NCI-H1436 (cell line): ENCODE measurements around the gene NAA38.
"Not testable (repeated sequence)": the region's sequence is repeated elsewhere in the genome, so short reads cannot be mapped to it uniquely, and the experiment has no call there.

Experiments
- DNase-seq: peaks from one replicate; lab custom pipeline; 2025; lab: John Stamatoyannopoulos, UW

Gene NAA38

DNA sequence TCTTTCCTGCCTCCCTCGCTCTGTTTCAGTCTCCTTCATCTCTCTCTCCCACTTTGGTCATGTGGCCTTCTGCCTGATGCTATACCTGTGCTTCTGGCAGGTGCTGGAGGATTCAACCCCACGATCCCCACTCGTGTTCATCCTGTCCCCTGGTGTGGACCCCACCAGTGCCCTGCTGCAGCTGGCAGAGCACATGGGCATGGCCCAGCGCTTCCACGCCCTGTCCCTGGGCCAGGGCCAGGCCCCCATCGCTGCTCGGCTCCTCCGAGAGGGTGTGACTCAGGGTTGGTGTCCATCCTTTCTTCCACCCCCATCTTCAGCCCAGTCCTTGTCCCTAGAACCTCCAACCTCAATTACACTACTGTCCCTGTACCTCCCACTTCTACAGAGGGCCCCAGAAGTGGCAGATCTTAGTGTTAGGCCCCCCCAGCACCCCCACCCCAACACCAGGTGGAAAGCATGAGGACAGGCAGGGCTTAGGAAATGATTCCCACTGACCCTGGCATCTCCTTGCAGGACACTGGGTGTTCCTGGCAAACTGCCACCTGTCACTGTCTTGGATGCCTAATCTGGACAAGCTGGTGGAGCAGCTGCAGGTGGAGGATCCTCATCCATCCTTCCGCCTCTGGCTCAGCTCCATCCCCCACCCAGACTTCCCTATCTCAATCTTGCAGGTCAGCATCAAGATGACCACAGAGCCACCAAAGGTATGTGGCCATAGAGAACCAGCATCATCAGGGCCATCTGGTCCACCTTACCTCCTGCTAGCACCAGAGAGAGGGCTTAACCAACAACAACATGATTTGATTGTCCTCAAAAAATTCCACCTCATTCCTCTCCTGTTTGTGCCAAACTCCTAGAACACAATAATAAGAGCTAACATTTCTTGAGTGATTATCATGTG lies 33.1 kb downstream of the NAA38 start:
- DNase-seq: no peak

DNA sequence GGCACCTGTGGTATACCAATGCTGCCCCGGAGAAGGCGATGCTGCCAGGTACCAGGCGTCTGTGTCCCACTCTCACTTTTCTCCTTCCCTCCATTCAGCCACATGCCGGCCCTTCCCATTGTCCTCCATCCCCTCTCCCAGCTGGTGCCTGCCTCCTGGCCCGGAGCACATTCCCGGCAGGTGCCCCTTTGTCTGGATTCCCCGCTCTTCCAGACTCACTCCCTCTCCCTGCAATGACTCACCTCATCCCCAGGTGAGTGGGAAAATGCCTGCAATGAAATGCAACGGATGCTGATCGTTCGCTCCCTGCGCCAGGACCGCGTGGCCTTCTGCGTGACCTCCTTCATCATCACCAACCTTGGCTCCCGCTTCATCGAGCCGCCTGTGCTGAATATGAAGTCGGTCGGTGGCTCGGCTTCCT lies 33.8 kb downstream of the NAA38 start:
- DNase-seq: no peak

DNA sequence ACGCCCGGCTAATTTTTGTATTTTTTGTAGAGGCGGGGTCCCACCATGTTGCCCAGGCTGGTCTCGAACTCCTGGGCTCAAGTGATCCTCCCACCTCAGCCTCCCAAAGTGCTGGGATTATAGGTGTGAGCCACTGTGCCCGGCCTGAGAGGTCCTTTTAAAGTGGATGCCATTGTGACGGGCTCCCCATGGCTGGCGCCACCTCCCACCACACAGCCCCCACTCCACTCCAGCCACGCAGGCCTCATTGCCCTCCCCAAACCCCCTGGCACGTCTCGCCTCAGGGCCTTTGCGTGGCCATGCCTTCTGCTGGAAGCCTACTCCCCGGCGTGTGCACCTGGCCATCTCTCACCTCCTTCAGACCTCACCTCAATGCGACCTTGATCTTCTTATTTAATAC lies 35.2 kb downstream of the NAA38 start:
- DNase-seq: no peak

DNA sequence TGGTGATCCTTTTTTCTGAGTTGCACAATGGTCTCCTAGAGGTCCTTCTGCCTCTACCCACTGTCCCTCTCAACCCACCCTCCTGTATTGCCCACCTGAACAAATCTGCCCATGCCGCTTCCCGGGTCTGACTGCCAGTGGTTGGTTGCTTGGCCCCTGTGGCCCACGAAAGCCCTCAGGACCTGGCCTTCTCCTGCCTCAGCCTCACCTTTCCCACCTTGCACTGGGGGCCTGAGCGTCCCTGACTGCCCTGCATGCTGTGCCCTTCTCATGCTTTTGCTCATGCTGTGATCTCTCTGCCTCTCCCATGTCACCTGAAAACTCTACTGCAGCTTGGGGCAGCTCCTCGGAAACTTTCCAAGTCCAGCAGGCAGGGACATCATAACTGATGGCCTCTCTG lies 37.1 kb downstream of the NAA38 start:
- DNase-seq: no peak

DNA sequence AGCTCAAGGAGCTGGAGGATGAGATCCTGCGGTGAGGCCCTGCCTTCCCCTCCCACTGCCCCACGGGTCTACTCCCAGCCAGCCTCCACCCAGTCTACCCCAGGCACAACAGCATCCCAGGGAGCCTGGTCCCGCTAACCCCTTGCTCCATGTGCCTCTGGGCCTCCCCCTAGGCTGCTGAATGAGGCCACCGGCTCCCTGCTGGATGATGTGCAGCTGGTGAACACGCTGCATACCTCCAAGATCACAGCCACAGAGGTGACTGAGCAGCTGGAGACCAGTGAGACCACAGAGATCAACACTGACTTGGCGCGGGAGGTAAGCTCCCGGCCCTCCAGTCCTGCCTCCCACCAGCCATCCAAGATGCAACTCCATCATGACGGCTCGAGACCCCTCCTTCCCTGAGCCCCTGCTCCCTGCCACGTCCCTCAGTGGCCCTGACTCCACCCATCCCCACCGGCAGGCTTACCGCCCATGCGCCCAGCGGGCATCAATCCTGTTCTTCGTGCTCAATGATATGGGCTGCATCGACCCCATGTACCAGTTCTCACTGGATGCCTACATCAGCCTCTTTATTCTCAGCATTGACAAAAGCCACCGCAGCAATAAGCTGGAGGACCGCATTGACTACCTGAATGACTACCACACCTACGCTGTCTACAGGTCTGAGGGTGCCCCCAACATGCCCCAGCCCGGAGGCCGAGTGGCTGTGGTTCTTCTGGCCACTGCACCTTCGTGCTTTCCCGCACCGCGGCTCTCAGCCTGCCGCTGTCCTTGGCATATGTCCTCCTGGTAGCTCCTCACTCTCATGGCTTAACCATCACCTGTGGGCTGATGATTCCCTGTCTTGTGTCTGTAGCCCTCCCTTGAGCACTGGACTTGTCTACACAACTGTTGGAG lies 38.4 kb downstream of the NAA38 start:
- DNase-seq: no peak

DNA sequence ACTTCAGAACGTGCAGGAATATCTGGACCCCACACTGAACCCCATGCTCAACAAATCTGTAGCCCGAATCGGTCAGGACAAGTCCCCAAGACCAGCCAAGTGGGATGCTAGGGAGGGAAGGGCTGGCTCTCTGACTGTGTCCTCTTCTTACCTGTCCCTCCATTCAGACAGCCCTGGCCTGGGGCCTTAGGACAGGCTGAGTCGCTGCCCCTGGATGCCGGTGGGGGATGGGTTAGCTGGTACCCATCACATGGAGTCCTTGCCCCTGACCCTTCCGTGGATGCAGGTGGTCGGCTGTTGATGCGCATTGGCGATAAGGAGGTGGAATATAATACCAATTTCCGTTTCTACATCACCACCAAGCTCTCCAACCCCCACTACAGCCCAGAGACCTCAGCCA lies 39.3 kb downstream of the NAA38 start:
- DNase-seq: no peak

DNA sequence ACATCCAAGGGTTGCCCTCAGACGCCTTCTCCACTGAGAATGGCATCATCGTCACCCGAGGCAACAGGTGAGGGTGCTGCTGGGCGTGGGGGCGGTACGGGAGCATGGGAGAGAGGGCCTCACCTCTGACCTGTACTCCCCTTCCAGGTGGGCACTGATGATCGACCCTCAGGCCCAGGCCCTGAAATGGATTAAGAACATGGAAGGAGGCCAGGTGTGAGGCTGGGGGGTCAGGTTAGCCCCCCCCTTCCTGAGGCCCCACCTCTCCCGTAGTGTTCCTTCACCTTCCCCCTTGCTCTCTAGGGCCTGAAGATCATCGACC lies 39.8 kb downstream of the NAA38 start:
- DNase-seq: no peak

DNA sequence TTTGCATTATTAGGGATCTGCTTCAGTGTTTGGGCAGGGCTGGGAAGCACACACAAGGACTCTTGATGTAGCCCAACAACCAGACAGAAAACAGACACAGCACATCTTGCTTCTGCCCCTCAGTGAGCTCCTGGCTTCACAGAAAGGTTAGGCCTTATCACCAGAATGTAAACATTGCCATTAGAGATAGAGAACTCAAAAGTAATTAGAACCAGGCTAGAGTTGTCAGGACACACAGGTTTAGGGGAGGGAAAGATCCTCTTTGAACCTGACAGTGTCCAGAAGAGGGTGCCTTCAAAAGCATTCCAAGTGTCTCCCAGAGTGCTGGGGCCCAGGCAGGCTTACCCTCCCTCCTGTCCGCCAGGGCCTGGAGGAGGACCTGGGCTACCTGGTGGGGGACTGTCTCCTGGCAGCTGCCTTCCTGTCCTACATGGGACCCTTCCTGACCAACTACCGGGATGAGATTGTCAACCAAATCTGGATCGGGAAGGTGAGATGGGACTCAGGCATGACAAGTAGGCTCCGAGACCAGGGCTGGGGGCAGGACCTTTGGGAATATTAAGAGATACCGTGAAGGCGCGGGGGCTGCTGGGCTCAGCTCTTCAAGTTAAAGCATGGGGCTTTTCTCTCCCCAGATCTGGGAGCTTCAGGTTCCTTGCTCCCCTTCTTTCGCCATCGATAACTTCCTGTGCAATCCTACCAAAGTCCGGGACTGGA lies 40.3 kb downstream of the NAA38 start:
- DNase-seq: no peak

DNA sequence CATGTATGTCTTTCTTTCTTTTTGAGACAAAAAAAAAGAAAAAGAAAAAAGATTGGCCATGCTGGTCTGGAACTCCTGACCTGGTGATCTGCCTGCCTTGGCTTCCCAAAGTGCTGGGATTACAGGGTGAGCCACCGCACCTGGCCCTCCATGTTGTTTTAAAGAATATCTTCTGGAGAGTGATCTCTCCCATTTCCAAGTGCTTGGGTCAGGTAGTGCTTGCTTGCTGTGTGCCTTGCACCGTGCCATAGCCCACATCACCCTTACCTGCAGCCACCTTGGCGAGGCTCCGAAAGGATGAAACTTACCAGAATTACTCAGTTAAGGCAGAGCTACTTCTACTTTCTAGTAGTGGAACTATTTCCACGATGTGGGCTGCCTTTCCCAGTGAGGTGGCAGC lies 42.4 kb downstream of the NAA38 start:
- no peak for DNase-seq

DNA sequence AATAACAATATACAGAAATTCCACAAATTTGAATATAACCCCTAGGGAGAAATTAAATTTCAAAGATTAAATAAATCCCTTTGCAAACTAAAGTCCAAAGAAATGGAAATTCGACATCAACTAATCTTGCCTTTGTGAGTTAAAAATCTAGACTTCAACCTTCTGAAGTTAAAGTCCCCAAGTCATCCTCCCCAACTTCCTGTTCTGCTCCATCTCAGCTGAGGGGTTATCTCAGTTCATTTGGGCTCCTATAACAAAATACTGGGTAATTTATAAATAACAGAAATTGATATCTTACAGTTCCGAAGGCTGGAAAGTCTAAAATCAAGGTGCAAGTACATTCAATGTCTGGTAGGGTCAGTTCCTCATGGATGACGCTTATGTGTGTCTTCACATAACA lies 46.1 kb downstream of the NAA38 start:
- no peak for DNase-seq

DNA sequence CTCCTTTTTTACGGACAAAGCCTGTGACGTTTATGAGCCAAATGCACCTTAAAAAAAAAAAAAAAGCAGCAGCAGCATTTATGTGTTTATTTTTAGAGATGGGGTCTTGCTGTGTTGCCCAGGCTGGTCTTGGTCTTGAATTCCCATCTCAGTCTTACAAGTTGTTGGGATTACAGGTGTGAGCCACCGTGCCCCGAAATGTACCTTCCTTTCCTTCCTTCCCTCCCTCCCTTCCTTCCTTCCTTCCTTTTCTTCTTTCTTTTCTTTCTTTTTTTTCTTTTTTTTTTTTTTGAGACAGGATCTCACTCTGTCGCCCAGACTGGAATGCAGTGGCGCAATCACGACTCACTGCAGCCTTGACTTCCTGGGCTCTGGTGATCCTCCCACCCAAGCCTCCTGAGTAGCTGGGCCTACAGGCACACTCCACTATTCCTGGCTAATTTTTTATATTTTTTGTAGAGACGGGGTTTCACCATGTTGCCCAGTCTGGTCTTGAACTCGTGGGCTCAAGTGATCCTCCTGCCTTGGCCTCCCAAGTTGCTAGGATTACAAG lies 47.5 kb downstream of the NAA38 start:
- not testable (repeated sequence) for DNase-seq

DNA sequence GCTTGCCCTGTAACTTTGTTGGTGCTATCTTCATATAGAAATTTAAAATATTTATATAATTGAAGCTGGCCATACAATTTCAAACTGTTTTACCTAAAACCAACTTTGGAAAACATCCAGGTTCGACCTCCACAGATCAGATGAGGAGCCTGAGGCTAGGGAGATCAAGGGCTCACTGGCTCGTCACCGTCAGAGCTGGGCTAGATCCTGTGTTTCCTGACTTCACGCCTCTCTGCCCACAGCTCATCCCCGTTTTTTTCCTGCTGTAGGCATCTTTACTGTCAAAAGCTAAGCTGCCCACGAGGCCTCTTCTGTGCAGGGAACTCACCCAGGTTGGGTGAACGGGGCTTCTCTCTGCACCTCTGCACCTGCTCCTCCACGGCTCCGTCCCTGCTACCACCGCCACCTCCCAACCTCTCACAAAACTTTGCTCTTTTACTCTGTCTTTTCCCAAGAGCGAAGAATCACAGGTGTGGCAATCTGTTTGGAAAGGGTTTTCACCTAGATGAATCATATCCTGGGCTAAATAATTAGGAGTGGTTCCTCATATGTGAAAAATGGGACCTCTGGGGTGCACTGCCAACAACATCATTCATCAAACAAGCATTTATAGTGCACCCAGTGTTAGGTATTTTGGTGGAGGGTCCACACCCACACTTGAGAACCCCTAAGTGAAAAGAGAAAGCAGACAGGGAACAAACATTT lies 48.1 kb downstream of the NAA38 start:
- no peak for DNase-seq

DNA sequence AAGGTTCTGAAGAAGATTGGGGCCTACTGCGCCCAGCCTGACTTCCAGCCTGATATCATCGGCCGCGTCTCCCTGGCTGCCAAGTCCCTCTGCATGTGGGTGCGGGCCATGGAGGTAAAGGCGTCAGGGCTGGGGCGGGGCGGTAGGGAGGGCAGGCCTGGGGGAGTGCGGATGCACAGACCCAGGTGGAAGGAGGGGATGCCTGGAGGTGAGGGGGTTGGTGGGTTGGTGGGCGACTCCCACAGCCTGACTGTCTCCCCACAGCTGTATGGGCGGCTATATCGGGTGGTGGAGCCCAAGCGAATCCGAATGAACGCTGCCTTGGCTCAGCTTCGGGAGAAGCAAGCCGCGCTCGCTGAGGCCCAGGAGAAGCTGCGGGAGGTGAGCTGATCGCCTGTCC lies 50.2 kb downstream of the NAA38 start:
- DNase-seq: no peak
